Omental fat pad (tissue), 4 donors: ENCODE measurements around the gene CRYGB. TPM values are rescaled to one million over a fixed set of nuclear protein-coding genes. Genes with fewer than 3 reads are reported as not detected.

Source experiments
- ATAC-seq: fragments of 150-250 bp; one replicate; pipeline ENCODE4 v1.9.1; 2016; ENCODE audit warnings: mild to moderate bottlenecking, moderate library complexity; ENCODE audit not compliant: low FRiP score
- DNase-seq: peaks from one replicate; pipeline ENCODE4 v3.0.0-alpha.2; 2019; ENCODE audit warnings: low spot score
- CTCF ChIP-seq, 3 donors: fragments of 450-650 bp; IDR thresholded peaks; one replicate each; pipeline ENCODE4 v1.5.1; 2016 to 2017; ENCODE audit warnings: antibody characterized with exemption in 3 of 3, mild to moderate bottlenecking in 3 of 3, moderate library complexity in 2 of 3
- total RNA-seq, 4 donors: library from RNA; depleted of rRNA; stranded (reverse); fragments of >200 nt; gene quantifications; one replicate each; pipeline ENCODE4 v1.1.0, GENCODE V29; 2016

CRYGB gene
- total RNA-seq, 4 donors from 2014 or later, result not detected

- ATAC-seq (no peak), DNase-seq (no peak)
- no peak for TF ChIP-seq CTCF (IDR thresholded peaks at IDR 0.05)
Measured at GRCh38 chr2:208153156-208153555, 7.2 kb upstream of the CRYGB start.

- no peak for TF ChIP-seq CTCF (IDR thresholded peaks at IDR 0.05)
- ATAC-seq, result no peak
- no peak for DNase-seq
Measured at GRCh38 chr2:208150956-208151355, 5.0 kb upstream of the CRYGB start.

GRCh38 chr2:208150094-208150493, 4.1 kb upstream of the CRYGB start:
- ATAC-seq (no peak), DNase-seq (no peak)
- TF ChIP-seq CTCF (IDR thresholded peaks at IDR 0.05), result no peak

- ATAC-seq (no peak), DNase-seq (no peak)
- TF ChIP-seq CTCF (IDR thresholded peaks at IDR 0.05), result no peak
Measured at GRCh38 chr2:208148803-208149202, 2.8 kb upstream of the CRYGB start.

GRCh38 chr2:208147759-208148158, 1.8 kb upstream of the CRYGB start:
- TF ChIP-seq CTCF (IDR thresholded peaks at IDR 0.05), result no peak
- no peak for DNase-seq
- ATAC-seq, result no peak

- no peak for TF ChIP-seq CTCF (IDR thresholded peaks at IDR 0.05)
- ATAC-seq (no peak), DNase-seq (no peak)
Measured at GRCh38 chr2:208147008-208147407, 1.1 kb upstream of the CRYGB start.

GRCh38 chr2:208142925-208143799, 2.8 kb downstream of the CRYGB start:
- no peak for TF ChIP-seq CTCF (IDR thresholded peaks at IDR 0.05)
- DNase-seq, result no peak
- no peak for ATAC-seq
